SJSA1 (cell line): ENCODE measurements around the gene PATL1. TPM values are rescaled to one million over a fixed set of nuclear protein-coding genes. Genes with fewer than 3 reads are reported as not detected.

ENCODE experiments used
- total RNA-seq: library from RNA; depleted of rRNA; stranded (reverse); fragments of >200 nt; shearing (Covaris generic); gene quantifications from 2 replicates; pipeline ENCODE4 v1.2.3, GENCODE V29; 2014; rRNA removed

The PATL1 gene
- total RNA-seq, 1 experiment from 2014 or later, result 24.9 TPM

Other genes with a start within 250 kb of the PATL1 start
- not detected in 2 replicates for gene OR5A2, start 242.6 kb downstream of the PATL1 start, total RNA-seq
- not detected in 2 replicates for gene OR5A1, start 232.6 kb downstream of the PATL1 start, total RNA-seq
- not detected in 2 replicates for gene OR4D6, start 212.1 kb downstream of the PATL1 start, total RNA-seq
- not detected in 2 replicates for gene OR4D10, start 195.7 kb downstream of the PATL1 start, total RNA-seq
- not detected in 2 replicates for gene OR4D11, start 165.5 kb downstream of the PATL1 start, total RNA-seq
- not detected in 2 replicates for gene OR4D9, start 157.5 kb downstream of the PATL1 start, total RNA-seq
- gene OSBP, start 53.3 kb downstream of the PATL1 start, total RNA-seq, result 19.9 and 30.3 TPM in 2 replicates
- not detected in 2 replicates for gene OR10V1, start 44.8 kb upstream of the PATL1 start, total RNA-seq
- gene STX3, start 86.3 kb upstream of the PATL1 start, total RNA-seq, result 29.7 and 31.3 TPM in 2 replicates
- gene MRPL16, start 141.7 kb upstream of the PATL1 start, total RNA-seq, result 93.0 and 117 TPM in 2 replicates
- not detected in 2 replicates for gene CBLIF, start 176.5 kb upstream of the PATL1 start, total RNA-seq
- gene TCN1, start 197.4 kb upstream of the PATL1 start, total RNA-seq, result not detected in 2 replicates
- not detected in 2 replicates for gene OOSP3, start 209.7 kb upstream of the PATL1 start, total RNA-seq